ENCODE results near the gene RPS15A. TPM values are rescaled to one million over a fixed set of nuclear protein-coding genes. Genes with fewer than 3 reads are reported as not detected.

Gene RPS15A
- total RNA-seq, 6 experiments from 2014 or later: 413 to 736 (median 445) TPM

DNA sequence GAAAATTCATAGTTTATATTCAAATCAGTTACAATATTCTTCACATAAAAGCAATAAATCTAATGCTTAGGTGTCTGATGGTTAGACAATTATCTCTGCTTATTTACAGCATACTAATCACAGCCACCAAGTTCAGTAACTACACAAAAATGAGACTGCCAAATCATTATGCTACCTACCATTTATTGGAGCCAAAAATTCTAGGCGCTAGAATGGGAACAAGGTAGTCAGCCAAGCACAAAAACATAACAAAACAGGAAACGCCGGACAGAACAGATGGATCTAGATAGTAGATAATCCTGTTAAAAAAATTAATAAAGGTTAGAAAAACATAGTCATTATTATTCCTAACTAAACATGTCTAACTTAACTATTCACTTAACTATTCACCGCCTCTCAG, 7.6 kb upstream of the RPS15A start:
- Histone ChIP-seq H3K4me1 (peaks cover 0 to 52% (median 26%) of the 10 kb centered on the region in 4 donors), H3K36me3 (peaks cover 0 to 41% (median 17%) of the 10 kb centered on the region in 4 donors), H3K9me3 (no peaks in the 10 kb centered on the region), H3K27me3 (no peaks in the 10 kb centered on the region), H3K4me3 (no peak overlapping the region), H3K27ac (peak overlapping the region in 1 of 3 donors; percentile 9)
- no peak for ATAC-seq
- DNase-seq: no peak
- intact Hi-C loops (cut with DNase I): no loop called here
- 35% methylated on average over 4 of the region's 4 CpGs for WGBS (ENCODE audit: insufficient coverage, low coverage, low lambda C conversion rate, missing lambda C conversion rate)
- TF ChIP-seq POLR2A (IDR thresholded peaks at IDR 0.05): no peak
- TF ChIP-seq, protein P1, sequence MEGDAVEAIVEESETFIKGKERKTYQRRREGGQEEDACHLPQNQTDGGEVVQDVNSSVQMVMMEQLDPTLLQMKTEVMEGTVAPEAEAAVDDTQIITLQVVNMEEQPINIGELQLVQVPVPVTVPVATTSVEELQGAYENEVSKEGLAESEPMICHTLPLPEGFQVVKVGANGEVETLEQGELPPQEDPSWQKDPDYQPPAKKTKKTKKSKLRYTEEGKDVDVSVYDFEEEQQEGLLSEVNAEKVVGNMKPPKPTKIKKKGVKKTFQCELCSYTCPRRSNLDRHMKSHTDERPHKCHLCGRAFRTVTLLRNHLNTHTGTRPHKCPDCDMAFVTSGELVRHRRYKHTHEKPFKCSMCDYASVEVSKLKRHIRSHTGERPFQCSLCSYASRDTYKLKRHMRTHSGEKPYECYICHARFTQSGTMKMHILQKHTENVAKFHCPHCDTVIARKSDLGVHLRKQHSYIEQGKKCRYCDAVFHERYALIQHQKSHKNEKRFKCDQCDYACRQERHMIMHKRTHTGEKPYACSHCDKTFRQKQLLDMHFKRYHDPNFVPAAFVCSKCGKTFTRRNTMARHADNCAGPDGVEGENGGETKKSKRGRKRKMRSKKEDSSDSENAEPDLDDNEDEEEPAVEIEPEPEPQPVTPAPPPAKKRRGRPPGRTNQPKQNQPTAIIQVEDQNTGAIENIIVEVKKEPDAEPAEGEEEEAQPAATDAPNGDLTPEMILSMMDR (IDR thresholded peaks at IDR 0.05): no peak

GRCh38 chr16:18796377-18796776, 6.2 kb upstream of the RPS15A start:
- Histone ChIP-seq H3K27ac (peak overlapping the region in 1 of 3 donors; percentile 49), H3K36me3 (peaks cover 0 to 50% (median 17%) of the 10 kb centered on the region in 4 donors), H3K4me1 (peaks cover 0 to 52% (median 23%) of the 10 kb centered on the region in 4 donors), H3K9me3 (no peaks in the 10 kb centered on the region), H3K4me3 (no peak overlapping the region), H3K27me3 (no peaks in the 10 kb centered on the region)
- WGBS (ENCODE audit: insufficient coverage, low coverage, low lambda C conversion rate, missing lambda C conversion rate): 6% methylated on average over 1 of the region's 1 CpG
- ATAC-seq (no peak), DNase-seq (no peak)
- intact Hi-C loops (cut with DNase I): no loop called here
- TF ChIP-seq POLR2A (IDR thresholded peaks at IDR 0.05): no peak
- TF ChIP-seq, protein P1 (IDR thresholded peaks at IDR 0.05): no peak

DNA sequence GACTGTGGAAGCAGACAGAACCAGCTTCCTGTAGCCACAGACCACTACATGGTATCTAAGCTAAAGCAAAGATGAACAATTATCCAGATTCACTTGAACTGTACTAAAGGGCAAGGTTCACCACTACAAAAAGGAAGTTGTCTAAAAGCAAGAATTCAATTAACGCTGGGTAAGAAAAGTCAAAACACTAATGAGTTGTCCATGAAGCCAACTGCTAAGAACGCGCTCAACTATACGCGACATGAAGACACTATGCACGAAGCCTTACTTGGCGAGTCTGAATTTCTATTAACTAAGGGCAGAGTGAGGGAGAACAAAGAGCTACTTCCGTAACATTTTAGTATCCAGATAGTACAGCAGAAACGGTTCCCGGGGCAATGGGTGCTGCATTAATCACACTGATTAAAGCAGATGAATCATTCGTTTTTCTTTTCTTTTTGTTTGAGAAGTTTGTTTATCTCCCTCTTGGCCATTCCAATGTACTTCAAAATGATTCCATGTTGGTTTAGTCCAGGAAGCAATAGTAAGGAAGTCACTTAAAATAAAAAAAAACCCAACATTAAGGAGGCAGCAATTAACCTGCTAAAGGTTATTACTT, 2.8 kb upstream of the RPS15A start:
- intact Hi-C loops (cut with DNase I): no loop called here
- DNase-seq (no peak), ATAC-seq (no peak)
- peaks cover 0 to 42% (median 16%) of the 10 kb centered on the region in 4 donors for H3K4me1 ChIP-seq
- H3K36me3 ChIP-seq: peaks cover 0 to 59% (median 18%) of the 10 kb centered on the region in 4 donors
- 88% methylated on average over 11 of the region's 11 CpGs for WGBS (ENCODE audit: insufficient coverage, low coverage, low lambda C conversion rate, missing lambda C conversion rate)
- no peaks in the 10 kb centered on the region for H3K9me3 ChIP-seq
- no peaks in the 10 kb centered on the region for H3K27me3 ChIP-seq
- TF ChIP-seq, protein P1 (IDR thresholded peaks at IDR 0.05): no peak
- no peak for TF ChIP-seq POLR2A (IDR thresholded peaks at IDR 0.05)
- H3K27ac ChIP-seq: peak overlapping the region in 2 of 3 donors; percentile 54 to 73
- no peak overlapping the region for H3K4me3 ChIP-seq

DNA sequence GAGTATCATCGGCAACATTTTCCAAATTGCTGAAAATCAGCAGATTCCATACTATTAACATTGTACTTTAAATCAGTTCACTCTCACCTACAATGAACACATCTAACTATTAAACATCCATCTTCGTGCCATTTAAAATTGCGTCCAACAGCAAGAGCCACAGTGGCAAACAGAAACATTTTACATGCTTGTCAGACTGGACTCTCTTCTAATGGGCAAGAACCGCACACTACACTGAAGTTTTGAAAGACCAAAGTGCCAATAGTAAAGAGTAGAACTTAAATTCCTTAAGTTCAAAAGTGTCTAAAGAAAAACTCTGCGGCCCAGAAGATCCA, 652 bp downstream of the RPS15A start:
- intact Hi-C loops (cut with DNase I): no loop called here
- peaks cover 0 to 66% (median 31%) of the 10 kb centered on the region in 4 donors for H3K36me3 ChIP-seq
- H3K27ac ChIP-seq: peak overlapping the region; percentile 68 to 79 (median 76)
- H3K27me3 ChIP-seq: no peaks in the 10 kb centered on the region
- WGBS (ENCODE audit: insufficient coverage, low coverage, low lambda C conversion rate, missing lambda C conversion rate): 0% methylated on average over 5 of the region's 5 CpGs
- no peak for ATAC-seq
- H3K4me3 ChIP-seq: peak overlapping the region; percentile 80 to 99 (median 98)
- TF ChIP-seq POLR2A (IDR thresholded peaks at IDR 0.05): no peak
- TF ChIP-seq, protein P1 (IDR thresholded peaks at IDR 0.05): no peak
- no peak for DNase-seq
- peaks cover 0 to 28% (median 10%) of the 10 kb centered on the region in 4 donors for H3K4me1 ChIP-seq
- H3K9me3 ChIP-seq: no peaks in the 10 kb centered on the region

Data from right lobe of liver (tissue), 6 donors.